Endothelial cell of umbilical vein (primary cell): ENCODE results near the gene ATP5MK. TPM values are rescaled to one million over a fixed set of nuclear protein-coding genes. Genes with fewer than 3 reads are reported as not detected.

Experiments
- BruUV-seq: library from RNA; stranded (reverse); fragments of 400-500 nt; replicated peaks from 2 replicates; lab custom pipeline; 2021; lab: Mats Ljungman, UMichigan
- CTCF ChIA-PET: fragments of 300-600, 350-600 bp; sonication (Branson Sonifier 250); formaldehyde crosslinking; loops from one replicate; lab custom pipeline; 2021; ENCODE audit warnings: antibody characterized with exemption, inconsistent platforms; lab: Charles Lee
- POLR2A ChIA-PET: fragments of 300-600, 350-600 bp; sonication (Branson Sonifier 250); formaldehyde crosslinking; loops from one replicate; lab custom pipeline; 2021; ENCODE audit warnings: antibody characterized with exemption, inconsistent platforms; lab: Charles Lee
- DNase-seq: peaks from one replicate; pipeline ENCODE4 v3.0.0-alpha.2; 2011; ENCODE audit warnings: low read depth, low spot score
- FAIRE-seq: peaks from 2 replicates; lab custom pipeline; 2011; peaks lifted over from hg19 to GRCh38; lab: Jason Lieb, UNC
- H2AFZ ChIP-seq: 2 replicates; pipeline ENCODE4 v1.6.0; 2012; ENCODE audit warnings: low read depth, low read length, control low read depth, inconsistent platforms
- H3K27ac ChIP-seq: 2 replicates; pipeline ENCODE4 v1.5.1; 2011; ENCODE audit warnings: low read depth, mild to moderate bottlenecking, control low read depth, low read length, moderate library complexity; ENCODE audit not compliant: insufficient read depth
- H3K27me3 ChIP-seq, 2 experiments: 2 replicates each; pipeline versions ENCODE4 v1.6.0 to v1.6.1; 2011; ENCODE audit warnings: low read length in 2 of 2, mixed read lengths in 1 of 2; ENCODE audit not compliant: control insufficient read depth in 2 of 2, insufficient read depth in 2 of 2
- H3K36me3 ChIP-seq, 2 experiments: 2 replicates in 1 of 2; 3 replicates in 1 of 2; pipeline ENCODE4 v1.5.1; 2011; ENCODE audit warnings: low read length in 2 of 2, mild to moderate bottlenecking in 1 of 2, moderate library complexity in 1 of 2; ENCODE audit not compliant: control insufficient read depth in 2 of 2, insufficient read depth in 2 of 2; ENCODE audit errors: extremely low read depth in 1 of 2
- H3K4me1 ChIP-seq: 3 replicates; pipeline ENCODE4 v1.5.1; 2011; ENCODE audit warnings: mild to moderate bottlenecking, low read length; ENCODE audit not compliant: control insufficient read depth, insufficient read depth; ENCODE audit errors: extremely low read depth
- H3K4me2 ChIP-seq: 2 replicates; pipeline ENCODE4 v1.6.1; 2011; ENCODE audit warnings: low read length, control low read depth, mixed read lengths; ENCODE audit not compliant: insufficient read depth
- H3K4me3 ChIP-seq, 3 experiments: fragments of 200-600 bp in 1 of 3; sonication (generic), shearing (Covaris generic) in 1 of 3; replicated peaks in 1 of 3; 2 replicates each; pipeline ENCODE4 v1.5.1; 2011 to 2016; ENCODE audit warnings: control low read depth in 3 of 3, low read length in 3 of 3, mild to moderate bottlenecking in 2 of 3, inconsistent platforms in 1 of 3, low read depth in 1 of 3, moderate library complexity in 1 of 3; ENCODE audit not compliant: insufficient read depth in 1 of 3
- H3K79me2 ChIP-seq: 2 replicates; pipeline ENCODE4 v1.6.0; 2012; ENCODE audit warnings: low read length, inconsistent platforms; ENCODE audit not compliant: control insufficient read depth, insufficient read depth
- H3K9ac ChIP-seq: replicated peaks from 2 replicates; pipeline ENCODE3; 2011; ENCODE audit warnings: low read length, control low read depth; ENCODE audit not compliant: insufficient read depth; ENCODE audit errors: extremely low read depth
- H3K9me1 ChIP-seq: replicated peaks from 3 replicates; pipeline ENCODE4 v1.6.0; 2011; ENCODE audit warnings: mild to moderate bottlenecking, low read length; ENCODE audit not compliant: control insufficient read depth, insufficient read depth; ENCODE audit errors: extremely low read depth
- H3K9me3 ChIP-seq: replicated peaks from 2 replicates; pipeline ENCODE4 v1.5.1; 2012; ENCODE audit warnings: low read length, inconsistent platforms; ENCODE audit not compliant: control insufficient read depth, insufficient read depth
- H4K20me1 ChIP-seq: replicated peaks from 2 replicates; pipeline ENCODE3; 2011; ENCODE audit warnings: mild to moderate bottlenecking, low read length; ENCODE audit not compliant: control insufficient read depth, insufficient read depth; ENCODE audit errors: extremely low read depth
- EZH2 ChIP-seq: IDR thresholded peaks from 2 replicates; pipeline ENCODE4 v1.6.1; 2012; ENCODE audit warnings: borderline replicate concordance, low read depth, mild to moderate bottlenecking, moderate library complexity, low read length, inconsistent platforms; ENCODE audit not compliant: severe bottlenecking
- FOS ChIP-seq: IDR thresholded peaks from 2 replicates; pipeline ENCODE4 v1.6.1; 2011; ENCODE audit warnings: mild to moderate bottlenecking, low read length, moderate library complexity, borderline replicate concordance; ENCODE audit not compliant: insufficient read depth
- GATA2 ChIP-seq: IDR thresholded peaks from 2 replicates; pipeline ENCODE4 v1.7.0; 2011; ENCODE audit warnings: low read depth, mild to moderate bottlenecking, moderate library complexity, mixed read lengths, low read length; ENCODE audit not compliant: insufficient read length, insufficient read depth
- JUN ChIP-seq: IDR thresholded peaks from 2 replicates; pipeline ENCODE4 v1.6.1; 2011; ENCODE audit warnings: borderline replicate concordance, low read depth; ENCODE audit not compliant: insufficient read length, insufficient read depth
- MYC ChIP-seq: IDR thresholded peaks from one replicate; pipeline ENCODE4 v1.6.1; 2011; ENCODE audit warnings: mild to moderate bottlenecking, low read depth, low read length
- POLR2A ChIP-seq: IDR thresholded peaks from 2 replicates; pipeline ENCODE4 v1.6.1; 2012; ENCODE audit warnings: low read depth, mild to moderate bottlenecking, control low read depth, low read length
- POLR2AphosphoS5 ChIP-seq: IDR thresholded peaks from 2 replicates; pipeline ENCODE4 v1.6.1; 2012; ENCODE audit warnings: low read depth, mild to moderate bottlenecking, control low read depth, low read length, moderate library complexity; ENCODE audit not compliant: insufficient read depth
- dilution Hi-C: fragments of 300-500 bp; cut with MboI; formaldehyde crosslinking; loops from one replicate; pipeline ENCODE4 v1.15.0; 2019; ENCODE audit warnings: low sequenced_read_pairs; ENCODE audit not compliant: extremely low pct_ligation_motif_present
- intact Hi-C: fragments of 100-400 bp; cut with micrococcal nuclease; formaldehyde crosslinking; loops from one replicate; pipeline ENCODE4 v1.10.0; 2022
- polyA plus RNA-seq, 4 experiments: library from polyadenylated mRNA; depleted of rRNA in 3 of 4; stranded (reverse) in 3 of 4; unstranded in 1 of 4; fragments of >200 nt; gene quantifications; 2 replicates each; pipeline versions ENCODE4 v1.2.1 to v1.2.3, GENCODE V29; 2011 to 2012; ENCODE audit warnings: missing spikeins in 1 of 4
- total RNA-seq: library from RNA; stranded (reverse); gene quantifications from 2 replicates; pipeline ENCODE4 v1.2.3, GENCODE V29; 2021
- TF ChIP-seq, protein P1 (sequence below), 2 donors: IDR thresholded peaks; 1 replicate in 1 of 2; 2 replicates in 1 of 2; pipeline ENCODE4 v1.5.1; 2011; ENCODE audit warnings: low read length in 2 of 2, mild to moderate bottlenecking in 2 of 2, moderate library complexity in 2 of 2, control low read depth in 1 of 2, inconsistent platforms in 1 of 2, low read depth in 1 of 2; ENCODE audit not compliant: insufficient read depth in 1 of 2; ENCODE audit errors: extremely low read depth in 1 of 2
- TF ChIP-seq, protein P2 (sequence below): IDR thresholded peaks from 2 replicates; pipeline ENCODE4 v1.6.1; 2011; ENCODE audit not compliant: insufficient read depth, insufficient read length

Gene ATP5MK
- total and polyA plus RNA-seq, 2 donors (not counting 3 experiments of a cell fraction or from before 2014, with no cell fraction given) = 295 to 407 TPM

GRCh38 chr10:103428989-103429643, 32.8 kb upstream of the ATP5MK start:
- no peaks in the 10 kb centered on the region for H4K20me1 ChIP-seq
- no TSS peak for BruUV-seq
- H3K27me3 ChIP-seq = no peaks in the 10 kb centered on the region
- peak overlapping the region; percentile 33 for H3K4me2 ChIP-seq
- intact Hi-C loops = loop anchor here (10.0 kb wide), 1 partner anchor 256 kb away; no protein-coding TSS in a partner anchor
- H3K9me3 ChIP-seq = no peaks in the 10 kb centered on the region
- no peaks in the 10 kb centered on the region for H3K9me1 ChIP-seq
- H3K9ac ChIP-seq = no peak overlapping the region
- peaks cover 9% of the 10 kb centered on the region for H3K4me1 ChIP-seq
- no peaks in the 10 kb centered on the region for H3K79me2 ChIP-seq
- TF ChIP-seq, protein P1, sequence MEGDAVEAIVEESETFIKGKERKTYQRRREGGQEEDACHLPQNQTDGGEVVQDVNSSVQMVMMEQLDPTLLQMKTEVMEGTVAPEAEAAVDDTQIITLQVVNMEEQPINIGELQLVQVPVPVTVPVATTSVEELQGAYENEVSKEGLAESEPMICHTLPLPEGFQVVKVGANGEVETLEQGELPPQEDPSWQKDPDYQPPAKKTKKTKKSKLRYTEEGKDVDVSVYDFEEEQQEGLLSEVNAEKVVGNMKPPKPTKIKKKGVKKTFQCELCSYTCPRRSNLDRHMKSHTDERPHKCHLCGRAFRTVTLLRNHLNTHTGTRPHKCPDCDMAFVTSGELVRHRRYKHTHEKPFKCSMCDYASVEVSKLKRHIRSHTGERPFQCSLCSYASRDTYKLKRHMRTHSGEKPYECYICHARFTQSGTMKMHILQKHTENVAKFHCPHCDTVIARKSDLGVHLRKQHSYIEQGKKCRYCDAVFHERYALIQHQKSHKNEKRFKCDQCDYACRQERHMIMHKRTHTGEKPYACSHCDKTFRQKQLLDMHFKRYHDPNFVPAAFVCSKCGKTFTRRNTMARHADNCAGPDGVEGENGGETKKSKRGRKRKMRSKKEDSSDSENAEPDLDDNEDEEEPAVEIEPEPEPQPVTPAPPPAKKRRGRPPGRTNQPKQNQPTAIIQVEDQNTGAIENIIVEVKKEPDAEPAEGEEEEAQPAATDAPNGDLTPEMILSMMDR (IDR thresholded peaks at IDR 0.05; ENCODE audit: extremely low read depth in 1 of 2, insufficient read depth in 1 of 2, low read depth in 1 of 2, low read length in 2 of 2) = no peak
- TF ChIP-seq GATA2 (no peak), POLR2A (no peak), POLR2AphosphoS5 (no peak), EZH2 (no peak), FOS (no peak), JUN (no peak), MYC (no peak)
- TF ChIP-seq, protein P2, sequence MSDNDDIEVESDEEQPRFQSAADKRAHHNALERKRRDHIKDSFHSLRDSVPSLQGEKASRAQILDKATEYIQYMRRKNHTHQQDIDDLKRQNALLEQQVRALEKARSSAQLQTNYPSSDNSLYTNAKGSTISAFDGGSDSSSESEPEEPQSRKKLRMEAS = no peak
- ChIA-PET POLR2A (no interaction called here), CTCF (no interaction called here)
- H3K4me3 ChIP-seq = no peak overlapping the region
- peak overlapping the region; percentile 8 for H3K27ac ChIP-seq
- no peak overlapping the region for H2AFZ ChIP-seq
- DNase-seq (peak; percentile 2), FAIRE-seq (no peak)
- dilution Hi-C loops = no loop called here
- peaks cover 16 to 25% of the 10 kb centered on the region in 2 experiments for H3K36me3 ChIP-seq
